ENCODE data around the gene SLC25A53. TPM values are rescaled to one million over a fixed set of nuclear protein-coding genes. Genes with fewer than 3 reads are reported as not detected.

SLC25A53 gene
- total and polyA plus RNA-seq, 12 donors: 3.6 to 51.0 (median 8.8) TPM

DNA sequence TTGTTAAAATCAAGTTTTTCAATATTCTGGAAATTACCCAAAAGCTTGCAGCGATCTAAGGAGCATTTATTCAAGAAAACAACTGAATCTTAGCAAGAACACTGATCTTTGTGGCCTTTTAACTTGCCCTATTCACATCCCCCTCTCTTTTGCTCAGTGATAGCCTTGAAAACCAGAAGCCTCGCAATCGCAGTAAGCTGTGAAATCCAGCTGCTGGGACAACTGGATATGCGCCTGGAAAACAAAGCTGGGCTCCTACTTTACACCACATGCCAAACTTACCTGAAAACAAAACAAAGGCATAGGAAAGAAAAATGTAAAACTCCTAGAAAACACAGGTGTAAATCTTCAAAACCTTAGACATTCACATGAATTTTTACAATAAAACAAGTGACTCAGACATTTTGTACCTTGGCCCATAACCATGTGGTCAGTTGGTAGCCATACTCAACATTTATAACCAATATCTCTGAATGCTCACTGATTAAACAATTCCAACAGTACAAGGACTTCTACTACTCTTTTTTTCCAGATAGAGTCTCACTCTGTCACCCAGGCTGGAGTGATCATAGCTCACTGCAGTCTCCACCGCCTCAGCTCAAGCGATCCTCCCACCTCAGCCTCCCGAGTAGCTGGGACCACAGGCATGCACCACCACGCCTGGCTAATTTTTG is 15.6 kb downstream of the SLC25A53 start:
- H3K27me3 ChIP-seq: no peaks in the 10 kb centered on the region
- no peak for TF ChIP-seq CTCF (IDR thresholded peaks at IDR 0.05)
- TF ChIP-seq POLR2A (IDR thresholded peaks at IDR 0.05): no peak
- H3K9me3 ChIP-seq (replicated peaks in 1 of 3): no peaks in the 10 kb centered on the region
- intact Hi-C loops (cut with DNase I): no loop called here
- peak overlapping the region in 3 of 5 donors; percentile 12 to 48 (median 39) for H3K27ac ChIP-seq
- peak in 1 of 7 donors; percentile 19 for DNase-seq
- 56 to 72% (median 67%) methylated on average over 5 to 8 of the region's 8 CpGs for WGBS, 4 donors
- H3K36me3 ChIP-seq (replicated peaks in 1 of 2): no peaks in the 10 kb centered on the region
- peaks cover 4 to 5% of the 10 kb centered on the region in 2 donors for H3K4me1 ChIP-seq (replicated peaks in 1 of 2)
- H3K4me3 ChIP-seq: no peak overlapping the region

GRCh38 chrX:104137496-104137895 is 19.3 kb downstream of the SLC25A53 start:
- no peak for DNase-seq
- TF ChIP-seq CTCF (IDR thresholded peaks at IDR 0.05): no peak
- TF ChIP-seq POLR2A (IDR thresholded peaks at IDR 0.05): no peak
- no peak overlapping the region for H3K27ac ChIP-seq
- WGBS, 4 donors: 75 to 85% (median 83%) methylated on average over 3 of the region's 3 CpGs
- no peaks in the 10 kb centered on the region for H3K27me3 ChIP-seq
- H3K36me3 ChIP-seq (replicated peaks in 1 of 2): no peaks in the 10 kb centered on the region
- no peak overlapping the region for H3K4me3 ChIP-seq
- intact Hi-C loops (cut with DNase I): no loop called here
- H3K9me3 ChIP-seq (replicated peaks in 1 of 3): no peaks in the 10 kb centered on the region
- peaks cover 4 to 5% of the 10 kb centered on the region in 2 donors for H3K4me1 ChIP-seq (replicated peaks in 1 of 2)

GRCh38 chrX:104136241-104137019 is 20.4 kb downstream of the SLC25A53 start:
- intact Hi-C loops (cut with DNase I): no loop called here
- no peaks in the 10 kb centered on the region for H3K9me3 ChIP-seq (replicated peaks in 1 of 3)
- no peaks in the 10 kb centered on the region for H3K27me3 ChIP-seq
- H3K36me3 ChIP-seq (replicated peaks in 1 of 2): no peaks in the 10 kb centered on the region
- no peak for TF ChIP-seq POLR2A (IDR thresholded peaks at IDR 0.05)
- peak; percentile 60 to 87 (median 76) for TF ChIP-seq CTCF (IDR thresholded peaks at IDR 0.05)
- H3K27ac ChIP-seq: peak overlapping the region in 1 of 5 donors; percentile 55
- peak overlapping the region in 1 of 4 donors; percentile 45 for H3K4me3 ChIP-seq
- peak; percentile 73 to 86 (median 77) for DNase-seq
- WGBS, 4 donors: 20 to 32% (median 23%) methylated on average over 10 of the region's 10 CpGs
- peaks cover 2 to 5% of the 10 kb centered on the region in 2 donors for H3K4me1 ChIP-seq (replicated peaks in 1 of 2)

GRCh38 chrX:104135677-104136076 is 21.1 kb downstream of the SLC25A53 start:
- H3K36me3 ChIP-seq (replicated peaks in 1 of 2): peaks cover 0 to 2% of the 10 kb centered on the region in 2 donors
- H3K27ac ChIP-seq: no peak overlapping the region
- no peaks in the 10 kb centered on the region for H3K9me3 ChIP-seq (replicated peaks in 1 of 3)
- WGBS, 4 donors: 79 to 100% (median 92%) methylated on average over 1 of the region's 1 CpG
- intact Hi-C loops (cut with DNase I): no loop called here
- DNase-seq: no peak
- H3K4me3 ChIP-seq: no peak overlapping the region
- H3K27me3 ChIP-seq: no peaks in the 10 kb centered on the region
- H3K4me1 ChIP-seq (replicated peaks in 1 of 2): no peaks in the 10 kb centered on the region
- no peak for TF ChIP-seq POLR2A (IDR thresholded peaks at IDR 0.05)
- no peak for TF ChIP-seq CTCF (IDR thresholded peaks at IDR 0.05)
